ENCODE results near the gene DCUN1D1.

- TF ChIP-seq POLR2AphosphoS5 (IDR thresholded peaks at IDR 0.05; ENCODE audit: borderline replicate concordance, low read depth, low read length) (no peak), EZH2 (IDR thresholded peaks at IDR 0.05) (no peak), FOXP2 (optimal IDR thresholded peaks at IDR 0.05; ENCODE audit: control extremely low read depth, extremely low read length, insufficient read depth) (no peak)
Observed at GRCh38 chr3:182954553-182955235, 25.6 kb downstream of the DCUN1D1 start.
